Fibroblast of lung (primary cell): ENCODE measurements around the gene ADRA2A. TPM values are rescaled to one million over a fixed set of nuclear protein-coding genes. Genes with fewer than 3 reads are reported as not detected.

Experiments
- DNase-seq, 2 donors: peaks; one replicate each; pipeline versions ENCODE4 v3.0.0 to v3.0.0-alpha.2; 2010; ENCODE audit warnings: low read depth in 2 of 2
- H2AFZ ChIP-seq: 2 replicates; pipeline ENCODE4 v1.5.1; 2012; ENCODE audit warnings: low read length, control low read depth, inconsistent platforms
- H3K27ac ChIP-seq: 2 replicates; pipeline ENCODE4 v1.5.1; 2011; ENCODE audit warnings: low read length, control low read depth; ENCODE audit not compliant: insufficient read depth
- H3K27me3 ChIP-seq: 2 replicates; pipeline ENCODE4 v1.5.1; 2011; ENCODE audit warnings: mild to moderate bottlenecking, low read length; ENCODE audit not compliant: control insufficient read depth, insufficient read depth
- H3K36me3 ChIP-seq: 2 replicates; pipeline ENCODE4 v1.5.1; 2011; ENCODE audit warnings: low read length; ENCODE audit not compliant: control insufficient read depth, insufficient read depth
- H3K4me1 ChIP-seq: 2 replicates; pipeline ENCODE4 v1.5.1; 2011; ENCODE audit warnings: low read length; ENCODE audit not compliant: control insufficient read depth, insufficient read depth; ENCODE audit errors: extremely low read depth
- H3K4me2 ChIP-seq: 2 replicates; pipeline ENCODE4 v1.5.1; 2011; ENCODE audit warnings: low read length, control low read depth; ENCODE audit not compliant: insufficient read depth; ENCODE audit errors: extremely low read depth
- H3K4me3 ChIP-seq, 4 experiments: fragments of 200-600 bp in 1 of 4; sonication (generic) in 1 of 4; replicated peaks in 1 of 4; 2 replicates each; pipeline ENCODE4 v1.5.1; 2011 to 2016; ENCODE audit warnings: low read length in 4 of 4, low read depth in 3 of 4, mild to moderate bottlenecking in 3 of 4, control low read depth in 2 of 4, inconsistent platforms in 1 of 4, mixed read lengths in 1 of 4; ENCODE audit not compliant: insufficient read depth in 1 of 4; ENCODE audit errors: control extremely low read depth in 1 of 4
- H3K79me2 ChIP-seq: 2 replicates; pipeline ENCODE4 v1.5.1; 2012; ENCODE audit warnings: mild to moderate bottlenecking, low read length, inconsistent platforms; ENCODE audit not compliant: control insufficient read depth, insufficient read depth
- H3K9ac ChIP-seq: 2 replicates; pipeline ENCODE4 v1.5.1; 2011; ENCODE audit warnings: mild to moderate bottlenecking, low read length, control low read depth; ENCODE audit not compliant: insufficient read depth
- H3K9me3 ChIP-seq: 2 replicates; pipeline ENCODE4 v1.5.1; 2012; ENCODE audit warnings: low read depth, low read length; ENCODE audit not compliant: control insufficient read depth, insufficient read depth
- H4K20me1 ChIP-seq: 2 replicates; pipeline ENCODE4 v1.5.1; 2011; ENCODE audit warnings: low read length; ENCODE audit not compliant: control insufficient read depth, insufficient read depth; ENCODE audit errors: extremely low read depth
- EZH2 ChIP-seq: IDR thresholded peaks from 2 replicates; pipeline ENCODE4 v1.5.1; 2012; ENCODE audit warnings: low read length, control low read depth, mild to moderate bottlenecking; ENCODE audit errors: missing control alignments
- polyA plus RNA-seq, 2 donors: library from polyadenylated mRNA; depleted of rRNA in 1 of 2; stranded (reverse) in 1 of 2; unstranded in 1 of 2; fragments of >200 nt; gene quantifications; 2 replicates each; pipeline ENCODE4 v1.2.1, GENCODE V29; 2011 to 2012; ENCODE audit warnings: missing spikeins in 1 of 2
- total RNA-seq: library from RNA; depleted of rRNA; stranded (reverse); fragments of >200 nt; gene quantifications from 2 replicates; pipeline ENCODE4 v1.2.1, GENCODE V29; 2014
- TF ChIP-seq, protein P1 (sequence below), 2 donors: IDR thresholded peaks in 1 of 2; conservative IDR thresholded peaks in 1 of 2; 1 replicate in 1 of 2; 2 replicates in 1 of 2; pipeline ENCODE4 v1.5.1; 2011 to 2012; ENCODE audit warnings: low read length in 2 of 2, control low read depth in 1 of 2, inconsistent platforms in 1 of 2, low read depth in 1 of 2, mild to moderate bottlenecking in 1 of 2

The ADRA2A gene
- total and polyA plus RNA-seq, 2 donors (not counting 1 experiment from before 2014, with no cell fraction given): under 0.01 to 0.02 TPM

DNA sequence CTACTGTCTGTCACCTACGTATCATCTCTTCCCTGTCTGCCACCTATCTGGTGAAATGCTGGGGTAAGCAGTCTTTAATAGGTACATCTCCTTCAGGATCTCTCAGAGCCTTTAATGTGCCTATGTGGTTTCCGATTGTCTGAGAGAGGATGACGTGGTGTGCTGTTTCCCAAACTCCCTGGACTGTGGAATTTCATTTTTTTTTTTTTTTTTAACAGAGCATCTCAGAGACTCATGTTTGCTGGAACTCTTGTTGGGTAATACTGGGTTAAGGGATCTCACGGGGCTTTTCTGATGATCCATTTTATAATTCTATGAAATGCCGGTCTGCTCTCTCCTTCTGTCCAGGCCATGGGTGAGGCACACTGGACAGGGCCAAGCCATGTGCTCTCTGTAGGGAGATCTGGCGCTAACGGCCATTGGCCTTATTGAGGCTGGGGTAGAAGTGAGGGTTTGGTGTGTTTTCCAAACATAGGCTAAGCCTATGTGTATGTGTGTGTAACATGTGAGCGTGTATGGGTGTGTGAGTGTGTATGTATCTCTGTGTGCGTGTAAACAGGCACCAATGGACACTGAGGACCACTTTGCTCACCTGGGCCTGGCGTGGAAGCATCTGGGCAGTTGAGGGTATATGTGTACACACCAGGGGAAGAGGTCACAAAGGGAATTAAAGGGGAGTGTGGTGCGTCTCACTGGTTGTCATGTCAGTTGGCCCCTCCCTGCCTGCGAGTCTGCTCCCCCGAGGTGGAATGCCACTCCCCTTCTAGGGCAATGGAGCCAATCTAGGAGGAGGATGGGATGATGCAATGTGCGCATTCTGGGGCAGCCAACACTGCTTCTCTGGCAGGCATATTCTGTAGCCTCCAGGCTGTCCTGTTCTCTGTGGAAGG is 7.8 kb downstream of the ADRA2A start:
- no peak overlapping the region for H3K27ac ChIP-seq
- H3K4me1 ChIP-seq: no peaks in the 10 kb centered on the region
- no peak overlapping the region for H3K4me2 ChIP-seq
- no peaks in the 10 kb centered on the region for H3K9me3 ChIP-seq
- no peak overlapping the region for H3K9ac ChIP-seq
- no peak overlapping the region for H3K4me3 ChIP-seq
- TF ChIP-seq, protein P1, sequence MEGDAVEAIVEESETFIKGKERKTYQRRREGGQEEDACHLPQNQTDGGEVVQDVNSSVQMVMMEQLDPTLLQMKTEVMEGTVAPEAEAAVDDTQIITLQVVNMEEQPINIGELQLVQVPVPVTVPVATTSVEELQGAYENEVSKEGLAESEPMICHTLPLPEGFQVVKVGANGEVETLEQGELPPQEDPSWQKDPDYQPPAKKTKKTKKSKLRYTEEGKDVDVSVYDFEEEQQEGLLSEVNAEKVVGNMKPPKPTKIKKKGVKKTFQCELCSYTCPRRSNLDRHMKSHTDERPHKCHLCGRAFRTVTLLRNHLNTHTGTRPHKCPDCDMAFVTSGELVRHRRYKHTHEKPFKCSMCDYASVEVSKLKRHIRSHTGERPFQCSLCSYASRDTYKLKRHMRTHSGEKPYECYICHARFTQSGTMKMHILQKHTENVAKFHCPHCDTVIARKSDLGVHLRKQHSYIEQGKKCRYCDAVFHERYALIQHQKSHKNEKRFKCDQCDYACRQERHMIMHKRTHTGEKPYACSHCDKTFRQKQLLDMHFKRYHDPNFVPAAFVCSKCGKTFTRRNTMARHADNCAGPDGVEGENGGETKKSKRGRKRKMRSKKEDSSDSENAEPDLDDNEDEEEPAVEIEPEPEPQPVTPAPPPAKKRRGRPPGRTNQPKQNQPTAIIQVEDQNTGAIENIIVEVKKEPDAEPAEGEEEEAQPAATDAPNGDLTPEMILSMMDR (conservative IDR thresholded peaks at IDR 0.05 in 1 of 2, IDR thresholded peaks at IDR 0.05 in 1 of 2; ENCODE audit: low read depth in 1 of 2, low read length in 2 of 2): no peak
- no peak for TF ChIP-seq EZH2
- H3K27me3 ChIP-seq: no peaks in the 10 kb centered on the region
- no peak for DNase-seq
- no peaks in the 10 kb centered on the region for H3K36me3 ChIP-seq
- H4K20me1 ChIP-seq: no peaks in the 10 kb centered on the region
- H2AFZ ChIP-seq: no peak overlapping the region
- H3K79me2 ChIP-seq: no peaks in the 10 kb centered on the region

DNA sequence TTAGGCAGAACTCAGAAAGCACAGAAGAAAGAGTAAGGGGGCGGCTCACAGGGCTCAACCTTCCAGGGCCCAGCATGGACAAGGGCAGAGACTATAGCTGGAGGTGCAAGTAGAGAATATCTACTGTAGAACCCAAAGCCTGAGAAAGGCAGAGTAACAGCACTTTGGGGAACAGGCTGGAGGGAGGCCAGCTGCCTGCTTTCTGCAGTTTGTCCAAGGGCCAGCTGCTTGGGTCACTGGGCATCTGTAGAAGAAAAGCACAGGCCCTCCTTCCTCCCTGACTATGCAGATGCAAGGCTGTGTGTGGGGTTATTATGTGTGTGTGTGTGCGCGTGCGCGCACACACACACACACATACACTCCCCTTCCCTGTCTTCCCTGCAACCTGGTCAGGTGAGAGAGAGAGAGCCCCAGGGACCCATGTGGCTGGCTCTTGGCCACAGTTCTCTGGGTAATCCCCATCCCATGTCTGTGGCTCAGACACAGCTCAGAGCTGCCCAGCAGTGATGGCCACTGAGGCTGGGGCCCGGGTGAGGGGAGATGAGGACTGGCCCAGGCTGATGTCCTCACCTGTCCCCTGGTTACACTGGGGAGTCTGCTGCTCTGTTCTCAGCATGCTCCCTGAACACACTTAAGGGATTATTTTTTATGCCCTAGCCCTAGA is 9.0 kb downstream of the ADRA2A start:
- no peaks in the 10 kb centered on the region for H3K4me1 ChIP-seq
- TF ChIP-seq, protein P1 (conservative IDR thresholded peaks at IDR 0.05 in 1 of 2, IDR thresholded peaks at IDR 0.05 in 1 of 2; ENCODE audit: low read depth in 1 of 2, low read length in 2 of 2): no peak
- no peak for TF ChIP-seq EZH2
- no peaks in the 10 kb centered on the region for H3K36me3 ChIP-seq
- H2AFZ ChIP-seq: no peak overlapping the region
- H3K9ac ChIP-seq: no peak overlapping the region
- no peaks in the 10 kb centered on the region for H3K9me3 ChIP-seq
- H3K27me3 ChIP-seq: no peaks in the 10 kb centered on the region
- H3K4me3 ChIP-seq: no peak overlapping the region
- no peak overlapping the region for H3K4me2 ChIP-seq
- no peak overlapping the region for H3K27ac ChIP-seq
- H4K20me1 ChIP-seq: no peaks in the 10 kb centered on the region
- no peak for DNase-seq
- no peaks in the 10 kb centered on the region for H3K79me2 ChIP-seq

DNA sequence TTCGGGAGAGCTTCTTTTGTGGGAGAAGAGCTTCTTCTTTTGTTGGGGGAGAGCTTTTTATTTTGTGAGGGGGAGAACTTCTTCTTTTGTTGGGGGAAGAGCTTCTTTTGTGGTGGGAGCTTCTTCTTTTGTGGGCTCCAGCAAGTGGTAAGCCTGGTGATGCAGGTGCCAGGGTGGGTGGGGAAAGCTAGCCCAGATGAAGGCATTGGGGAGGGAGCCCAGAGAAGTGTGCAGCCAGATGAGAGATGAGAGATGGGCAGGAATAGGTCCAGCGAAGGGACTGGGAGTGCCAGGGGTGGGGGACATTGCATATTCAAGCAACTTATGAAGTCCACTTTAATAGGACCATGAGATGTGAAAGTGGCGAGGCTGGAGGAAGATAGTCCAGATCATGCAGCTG is 9.7 kb downstream of the ADRA2A start:
- no peaks in the 10 kb centered on the region for H3K4me1 ChIP-seq
- no peak overlapping the region for H3K9ac ChIP-seq
- H2AFZ ChIP-seq: no peak overlapping the region
- H4K20me1 ChIP-seq: no peaks in the 10 kb centered on the region
- TF ChIP-seq, protein P1 (conservative IDR thresholded peaks at IDR 0.05 in 1 of 2, IDR thresholded peaks at IDR 0.05 in 1 of 2; ENCODE audit: low read depth in 1 of 2, low read length in 2 of 2): no peak
- TF ChIP-seq EZH2: no peak
- no peak overlapping the region for H3K27ac ChIP-seq
- H3K4me3 ChIP-seq: no peak overlapping the region
- H3K79me2 ChIP-seq: no peaks in the 10 kb centered on the region
- no peaks in the 10 kb centered on the region for H3K36me3 ChIP-seq
- no peak for DNase-seq
- no peaks in the 10 kb centered on the region for H3K27me3 ChIP-seq
- H3K9me3 ChIP-seq: no peaks in the 10 kb centered on the region
- no peak overlapping the region for H3K4me2 ChIP-seq
